IPS DF 19.7 (cell line): Measurements from ENCODE around the gene ESPN.
"Not testable (repeated sequence)": the region's sequence is repeated elsewhere in the genome, so short reads cannot be mapped to it uniquely, and the experiment has no call there.

Experiments
- DNase-seq: peaks from one replicate; pipeline ENCODE4 v3.0.0-alpha.2; 2013; ENCODE audit warnings: low read depth, low spot score

Gene ESPN, protein sequence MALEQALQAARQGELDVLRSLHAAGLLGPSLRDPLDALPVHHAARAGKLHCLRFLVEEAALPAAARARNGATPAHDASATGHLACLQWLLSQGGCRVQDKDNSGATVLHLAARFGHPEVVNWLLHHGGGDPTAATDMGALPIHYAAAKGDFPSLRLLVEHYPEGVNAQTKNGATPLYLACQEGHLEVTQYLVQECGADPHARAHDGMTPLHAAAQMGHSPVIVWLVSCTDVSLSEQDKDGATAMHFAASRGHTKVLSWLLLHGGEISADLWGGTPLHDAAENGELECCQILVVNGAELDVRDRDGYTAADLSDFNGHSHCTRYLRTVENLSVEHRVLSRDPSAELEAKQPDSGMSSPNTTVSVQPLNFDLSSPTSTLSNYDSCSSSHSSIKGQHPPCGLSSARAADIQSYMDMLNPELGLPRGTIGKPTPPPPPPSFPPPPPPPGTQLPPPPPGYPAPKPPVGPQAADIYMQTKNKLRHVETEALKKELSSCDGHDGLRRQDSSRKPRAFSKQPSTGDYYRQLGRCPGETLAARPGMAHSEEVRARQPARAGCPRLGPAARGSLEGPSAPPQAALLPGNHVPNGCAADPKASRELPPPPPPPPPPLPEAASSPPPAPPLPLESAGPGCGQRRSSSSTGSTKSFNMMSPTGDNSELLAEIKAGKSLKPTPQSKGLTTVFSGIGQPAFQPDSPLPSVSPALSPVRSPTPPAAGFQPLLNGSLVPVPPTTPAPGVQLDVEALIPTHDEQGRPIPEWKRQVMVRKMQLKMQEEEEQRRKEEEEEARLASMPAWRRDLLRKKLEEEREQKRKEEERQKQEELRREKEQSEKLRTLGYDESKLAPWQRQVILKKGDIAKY

GRCh38 chr1:6424619-6425593 lies at the start of gene ESPN:
ESPN (plus strand) TSS chr1:6424776; CDS start chr1:6424956, 180 bp downstream.
- DNase-seq: no peak

GRCh38 chr1:6378096-6378746 lies 46.4 kb upstream of the ESPN start:
- no peak for DNase-seq

GRCh38 chr1:6380037-6380436 lies 44.5 kb upstream of the ESPN start:
- no peak for DNase-seq

DNA sequence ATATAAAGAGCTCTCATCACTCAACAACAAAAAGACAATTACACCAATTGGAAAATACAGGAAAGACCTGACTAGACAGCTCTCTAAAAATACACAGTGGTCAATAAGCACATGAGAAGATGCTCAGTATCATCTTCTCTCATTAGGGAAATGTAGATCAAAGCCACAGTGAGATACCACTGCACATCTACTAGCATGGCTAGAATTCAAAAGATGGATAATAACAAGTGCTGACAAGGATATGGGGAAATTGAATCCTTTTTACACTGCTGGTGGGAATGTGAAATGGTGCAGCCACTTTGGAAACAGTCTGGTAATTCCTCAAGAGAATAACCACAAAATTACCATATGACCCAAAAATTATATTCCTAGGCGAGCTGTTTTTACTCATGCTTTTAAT lies 40.4 kb upstream of the ESPN start:
- no peak for DNase-seq

DNA sequence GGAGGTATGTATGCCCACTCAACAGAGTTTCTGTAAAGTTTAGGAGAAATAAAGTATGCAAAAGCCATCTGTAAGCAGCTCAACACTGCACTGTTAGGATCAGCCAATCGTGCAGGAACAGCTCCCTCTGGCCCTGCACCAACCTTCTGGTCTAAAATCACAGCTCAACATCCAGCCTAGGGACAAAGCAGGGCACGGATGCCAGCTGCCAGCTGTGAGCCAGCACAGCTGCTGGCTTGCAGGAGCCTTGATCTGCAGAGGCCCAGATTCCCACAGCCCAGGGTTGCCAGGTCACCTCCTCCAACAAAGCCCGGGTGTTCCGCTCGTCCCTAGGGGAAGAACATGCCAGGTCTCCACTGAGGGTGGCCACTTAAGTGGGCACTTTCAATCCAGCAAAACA lies 39.6 kb upstream of the ESPN start:
- DNase-seq: no peak

DNA sequence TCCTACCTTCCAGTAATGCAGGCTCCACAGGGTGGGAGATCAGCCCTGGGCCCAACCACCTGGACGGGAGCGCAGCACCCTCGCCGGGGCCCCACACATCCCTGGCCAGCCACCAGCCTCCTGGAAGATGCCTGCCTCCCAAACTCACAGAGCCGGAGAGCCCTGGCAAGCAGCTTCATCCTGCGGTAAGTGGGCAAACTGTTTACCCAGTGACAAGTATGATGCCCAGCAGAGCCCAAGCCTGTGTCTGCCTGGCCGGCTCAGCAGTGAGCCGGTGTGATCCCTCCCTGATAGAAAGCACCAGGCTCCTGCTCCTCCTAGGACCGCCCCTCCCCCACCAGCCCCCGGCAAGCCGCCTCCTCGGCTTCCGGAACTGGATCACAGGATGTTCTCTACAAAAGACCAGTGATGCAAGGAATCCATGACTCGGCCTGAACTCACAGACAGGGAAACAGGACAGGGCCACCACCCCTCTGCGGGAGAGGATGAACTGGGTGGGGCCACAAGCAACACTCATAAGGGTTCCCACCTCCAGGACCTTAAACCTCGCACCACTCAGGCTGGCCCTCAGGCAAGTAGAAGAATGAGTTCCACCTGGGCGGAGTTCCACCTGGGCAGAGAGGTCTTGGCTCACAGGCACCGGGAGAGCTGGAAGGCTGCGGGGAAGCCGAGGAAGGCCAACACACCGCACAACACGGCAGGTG lies 38.9 kb upstream of the ESPN start:
- DNase-seq: peak; percentile 90

DNA sequence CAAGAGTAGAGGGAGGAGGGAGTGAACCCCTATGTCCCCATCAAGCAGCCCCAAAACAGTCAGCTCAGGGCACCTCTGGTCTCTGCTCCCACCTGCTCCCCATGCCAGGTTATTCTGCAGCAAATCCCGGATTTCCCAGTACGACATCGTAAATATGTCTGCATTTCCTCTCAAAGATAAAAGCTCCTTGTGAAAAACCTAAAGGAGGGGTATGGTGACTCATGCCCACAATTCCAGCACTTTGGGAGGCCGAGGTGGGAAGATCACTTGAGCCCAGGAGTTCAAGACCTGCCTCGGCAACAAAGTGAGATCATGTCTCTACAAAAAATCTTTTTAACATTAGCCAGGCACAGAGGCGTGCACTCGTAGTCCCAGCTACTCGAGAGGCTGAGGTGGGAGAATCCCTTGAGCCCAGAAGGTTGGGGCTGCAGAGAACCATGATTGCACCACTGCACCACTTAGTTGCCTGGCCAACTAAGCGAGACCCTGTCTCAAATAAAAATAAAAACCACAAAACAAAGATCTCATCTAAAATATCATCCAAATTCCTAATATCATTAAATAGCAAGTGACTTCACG lies 38.1 kb upstream of the ESPN start:
- DNase-seq: no peak

DNA sequence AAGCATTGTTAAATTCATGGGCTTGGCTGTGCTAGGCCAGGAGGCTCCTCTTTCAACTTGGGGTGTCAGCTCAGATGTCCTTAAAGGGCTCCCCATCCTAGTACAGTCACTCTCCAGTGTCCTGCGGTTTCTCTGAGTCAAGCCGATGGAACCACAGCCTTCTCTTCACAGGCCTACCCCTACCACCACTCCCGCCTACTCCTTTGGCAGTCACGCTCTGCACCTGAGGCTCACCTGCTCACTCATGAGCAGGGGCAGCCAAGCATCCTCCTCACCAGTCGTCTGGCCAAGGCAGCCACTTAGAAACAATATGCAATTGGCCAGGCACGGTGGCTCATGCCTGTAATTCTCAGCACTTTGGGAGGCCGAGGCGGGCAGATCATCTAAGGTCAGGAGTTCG lies 34.6 kb upstream of the ESPN start:
- no peak for DNase-seq

- no peak for DNase-seq
Observed at GRCh38 chr1:6391951-6392808, 32.4 kb upstream of the ESPN start.

DNA sequence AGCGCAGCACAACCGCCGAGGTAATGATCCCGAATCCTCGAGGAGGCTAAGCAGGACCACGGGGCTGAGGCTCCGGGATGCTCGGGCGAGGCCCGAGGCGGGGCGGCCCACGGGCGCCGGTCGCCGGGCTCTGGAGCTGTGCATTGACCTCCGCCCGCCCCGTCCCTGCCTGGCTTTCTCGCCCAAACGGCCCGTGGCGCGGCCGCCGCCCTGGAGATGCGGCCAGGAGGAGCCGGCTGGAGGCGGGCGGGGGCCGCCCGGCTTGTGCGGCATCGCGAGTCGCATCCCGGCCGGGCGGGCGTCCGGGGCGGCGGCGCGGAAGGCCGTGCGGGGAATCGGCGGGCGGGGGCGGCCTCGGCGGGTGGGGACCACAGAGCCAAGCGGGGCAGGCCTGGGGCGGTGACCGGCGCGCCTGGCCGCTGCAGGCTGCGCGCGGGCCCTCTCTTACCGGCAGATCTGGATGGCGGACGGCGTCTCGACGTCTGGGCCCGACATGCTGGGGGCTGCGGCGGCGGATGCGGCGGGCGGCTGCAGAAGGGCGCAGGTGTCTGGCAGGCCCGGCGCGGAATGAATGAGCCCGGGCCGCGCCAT lies 31.7 kb upstream of the ESPN start:
- DNase-seq: no peak

DNA sequence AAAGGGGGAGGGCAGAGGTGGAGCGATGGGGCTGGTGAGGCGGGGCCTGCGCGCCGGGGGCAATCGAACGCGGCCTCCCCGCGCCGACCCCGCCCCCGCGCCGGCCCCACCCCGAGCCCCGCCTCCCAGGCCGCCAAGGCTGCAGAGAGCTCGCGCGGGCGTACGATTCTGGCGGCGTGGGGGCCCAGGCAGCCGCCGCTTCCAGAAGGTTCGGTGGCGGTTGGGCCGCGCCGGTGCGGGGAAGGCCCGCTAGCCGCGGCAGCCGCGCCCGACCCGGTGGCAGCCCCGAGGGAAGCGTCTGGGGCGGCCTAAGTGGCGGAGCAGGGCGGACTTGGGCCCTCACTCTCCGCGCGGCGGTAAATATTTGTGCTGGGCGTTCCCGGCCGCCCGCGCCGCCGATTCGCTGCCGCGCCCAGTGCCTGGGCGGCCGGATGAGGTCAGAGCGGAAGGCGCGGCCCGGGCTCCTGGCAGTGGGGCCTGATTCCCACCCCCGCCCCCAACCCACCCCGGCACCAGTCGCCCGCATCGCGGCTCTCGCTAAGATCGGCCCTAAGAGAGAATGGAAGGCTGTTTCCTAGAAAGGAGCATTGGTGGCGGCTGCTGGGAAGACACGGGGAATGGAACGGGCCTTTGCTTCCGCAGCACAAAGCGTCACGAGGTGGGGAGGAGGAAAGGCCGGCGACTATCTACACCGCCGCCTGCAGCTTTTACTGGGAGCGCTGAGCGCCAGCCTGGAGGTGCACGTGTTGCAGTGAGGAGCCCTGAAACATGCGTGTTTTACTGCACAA lies 31.0 kb upstream of the ESPN start, which contains the start of gene ACOT7:
Gene ACOT7 (minus strand): TSS at position 368 of the 788 bp plus-strand sequence. CDS start 368 bp downstream, outside the sequence.
- no peak for DNase-seq

- not testable (repeated sequence) for DNase-seq
Observed at GRCh38 chr1:6395130-6395529, 29.4 kb upstream of the ESPN start.

- not testable (repeated sequence) for DNase-seq
Observed at GRCh38 chr1:6395781-6396244, 28.8 kb upstream of the ESPN start.

GRCh38 chr1:6396998-6397397 lies 27.6 kb upstream of the ESPN start:
- DNase-seq: no peak

DNA sequence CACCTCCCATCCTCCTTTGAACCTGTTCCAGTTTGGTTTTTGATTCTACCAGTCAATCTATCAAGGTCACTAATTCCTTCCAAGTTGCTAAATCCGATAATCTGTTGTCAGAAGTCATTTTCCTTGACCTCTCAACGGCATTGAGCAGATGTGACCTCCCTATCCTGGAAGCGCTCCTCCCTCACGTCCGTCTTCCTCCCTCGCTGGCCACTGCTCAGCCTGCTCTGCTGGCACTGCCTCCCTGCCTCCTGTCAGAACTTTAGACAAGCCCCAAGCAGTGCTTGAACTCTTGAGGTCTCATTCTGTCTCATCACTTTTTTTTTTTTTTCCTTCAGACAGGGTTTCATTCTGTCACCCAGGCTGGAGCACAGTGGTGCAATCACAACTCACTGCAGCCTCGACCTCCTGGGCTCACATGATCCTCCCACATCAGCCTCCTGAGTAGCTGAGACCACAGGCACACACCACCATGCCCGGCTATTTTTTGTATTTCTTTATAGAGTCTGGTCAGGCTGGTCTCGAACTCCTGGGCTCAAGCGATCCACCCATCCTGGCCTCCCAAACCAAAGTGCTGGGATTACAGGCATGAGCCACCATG lies 26.6 kb upstream of the ESPN start:
- DNase-seq: no peak

DNA sequence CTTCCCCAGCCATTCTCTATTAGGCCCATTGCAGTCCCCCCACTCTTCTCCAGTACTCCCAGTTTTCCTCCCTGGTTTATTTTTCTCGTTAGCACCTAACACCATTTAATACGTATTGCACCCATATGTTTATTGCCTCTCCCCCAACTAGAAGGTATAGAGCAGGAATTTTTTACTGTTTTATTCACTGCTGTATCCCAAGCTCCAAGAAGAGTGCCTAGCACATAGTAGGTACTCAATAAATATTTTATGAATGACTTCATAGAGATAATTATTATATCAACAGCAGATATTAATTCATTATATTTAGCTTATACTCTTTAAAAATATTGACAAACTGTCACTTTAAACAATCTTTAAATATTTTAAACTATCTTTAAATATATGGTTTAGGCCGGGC lies 25.3 kb upstream of the ESPN start:
- DNase-seq: no peak

- DNase-seq: no peak
Observed at GRCh38 chr1:6401673-6402072, 22.9 kb upstream of the ESPN start.
